Spleen (tissue), 11 donors: ENCODE measurements around the gene TTC7B. TPM values are rescaled to one million over a fixed set of nuclear protein-coding genes. Genes with fewer than 3 reads are reported as not detected.

Experiments
- DNase-seq: peaks from one replicate; pipeline ENCODE4 v3.0.0-alpha.2; 2020
- H3K27ac ChIP-seq, 8 donors: fragments of 200-600 bp; sonication (generic) in 7 of 8; 1 replicate in 4 of 8; 2 replicates in 4 of 8; pipeline versions ENCODE4 v1.5.0 to v1.8.0; 2016 to 2021; ENCODE audit warnings: inconsistent platforms in 4 of 8, mild to moderate bottlenecking in 4 of 8, moderate library complexity in 1 of 8
- H3K27me3 ChIP-seq, 7 donors: fragments of 200-600 bp; sonication (generic) in 6 of 7; replicated peaks in 1 of 7; 1 replicate in 4 of 7; 2 replicates in 3 of 7; pipeline versions ENCODE4 v1.5.0 to v1.8.0; 2016 to 2021; ENCODE audit warnings: inconsistent platforms in 3 of 7, mild to moderate bottlenecking in 1 of 7
- H3K36me3 ChIP-seq, 6 donors: fragments of 200-600 bp; sonication (generic) in 5 of 6; 1 replicate in 4 of 6; 2 replicates in 2 of 6; pipeline versions ENCODE4 v1.5.0 to v1.8.0; 2016 to 2021; ENCODE audit warnings: inconsistent platforms in 2 of 6
- H3K4me1 ChIP-seq, 6 donors: fragments of 200-600 bp; sonication (generic) in 5 of 6; 1 replicate in 3 of 6; 2 replicates in 3 of 6; pipeline versions ENCODE4 v1.5.0 to v1.8.0; 2016 to 2021; ENCODE audit warnings: inconsistent platforms in 3 of 6
- H3K4me3 ChIP-seq, 8 donors: fragments of 200-600 bp; sonication (generic) in 7 of 8; 1 replicate in 4 of 8; 2 replicates in 4 of 8; pipeline versions ENCODE4 v1.5.0 to v1.8.0; 2016 to 2021; ENCODE audit warnings: inconsistent platforms in 4 of 8, mild to moderate bottlenecking in 4 of 8, moderate library complexity in 2 of 8
- H3K9me3 ChIP-seq, 8 donors: fragments of 200-600 bp; sonication (generic) in 7 of 8; 1 replicate in 4 of 8; 2 replicates in 4 of 8; pipeline versions ENCODE4 v1.5.0 to v1.8.0; 2016 to 2021; ENCODE audit warnings: inconsistent platforms in 4 of 8
- POLR2A ChIP-seq, 3 donors: fragments of 450-650 bp; IDR thresholded peaks; one replicate each; pipeline ENCODE4 v1.5.1; 2017; ENCODE audit warnings: antibody characterized with exemption in 3 of 3, mild to moderate bottlenecking in 1 of 3
- POLR2AphosphoS5 ChIP-seq, 3 donors: sonication (generic); formaldehyde crosslinking; IDR thresholded peaks; one replicate each; pipeline ENCODE4 v1.5.1; 2017; ENCODE audit warnings: antibody characterized with exemption in 3 of 3
- WGBS, 5 donors: extraction: QIAGEN DNeasy Blood & Tissue Kit in 3 of 5; methylation state at CpG; one replicate each; pipeline versions ENCODE4 v1.1.5 to v1.1.7; 2013 to 2018; 5-methylcytosine and 5-hydroxymethylcytosine counted together
- intact Hi-C: fragments of 100-400 bp; cut with DNase I; formaldehyde crosslinking; loops from one replicate; pipeline ENCODE4 v1.15.0; 2023; ENCODE audit warnings: low total_unique reads
- polyA plus RNA-seq, 3 donors: library from polyadenylated mRNA; stranded (reverse); fragments of 200-250 nt; gene quantifications; one replicate each; pipeline ENCODE4 v1.2.1, GENCODE V29; 2013
- total RNA-seq, 7 donors: library from RNA; depleted of rRNA in 3 of 7; stranded (reverse); fragments of >200 nt in 3 of 7; fragmentation: NEBNext Ultra II Directional in 4 of 7; extraction: Animal tissue kit (Norgen Biotek cat#: 25700) in 4 of 7; gene quantifications; one replicate each; pipeline versions ENCODE4 v1.1.0 to v1.2.1, GENCODE V29; 2016 to 2021
- TF ChIP-seq, protein P1 (sequence below), 11 experiments: fragments of 200-600 bp in 7 of 11; fragments of 450-650 bp in 4 of 11; sonication (generic) in 4 of 11; IDR thresholded peaks in 8 of 11; conservative IDR thresholded peaks in 3 of 11; 1 replicate in 7 of 11; 2 replicates in 4 of 11; pipeline versions ENCODE4 v1.4.0 to v1.8.0; 2016 to 2021; ENCODE audit warnings: antibody characterized with exemption in 11 of 11, inconsistent platforms in 4 of 11, mild to moderate bottlenecking in 1 of 11
- donor health status: healthy with polysubstance abuse.
- donor health status: DM: no; HTN: no; CAD: no; lungs with moderate emphysema.
- donor health status: DM: no; HTN: no; CAD: no.
- donor health status: Bipolar disorder and iron deficiency.
- donor health status: healthy.
- donor health status: DM: no; HTN: no; CAD: no.
- donor health status: DM: yes; HTN: yes; CAD: no.

TTC7B gene
- total and polyA plus RNA-seq, 10 donors, result 6.6 to 98.4 (median 62.6) TPM

DNA sequence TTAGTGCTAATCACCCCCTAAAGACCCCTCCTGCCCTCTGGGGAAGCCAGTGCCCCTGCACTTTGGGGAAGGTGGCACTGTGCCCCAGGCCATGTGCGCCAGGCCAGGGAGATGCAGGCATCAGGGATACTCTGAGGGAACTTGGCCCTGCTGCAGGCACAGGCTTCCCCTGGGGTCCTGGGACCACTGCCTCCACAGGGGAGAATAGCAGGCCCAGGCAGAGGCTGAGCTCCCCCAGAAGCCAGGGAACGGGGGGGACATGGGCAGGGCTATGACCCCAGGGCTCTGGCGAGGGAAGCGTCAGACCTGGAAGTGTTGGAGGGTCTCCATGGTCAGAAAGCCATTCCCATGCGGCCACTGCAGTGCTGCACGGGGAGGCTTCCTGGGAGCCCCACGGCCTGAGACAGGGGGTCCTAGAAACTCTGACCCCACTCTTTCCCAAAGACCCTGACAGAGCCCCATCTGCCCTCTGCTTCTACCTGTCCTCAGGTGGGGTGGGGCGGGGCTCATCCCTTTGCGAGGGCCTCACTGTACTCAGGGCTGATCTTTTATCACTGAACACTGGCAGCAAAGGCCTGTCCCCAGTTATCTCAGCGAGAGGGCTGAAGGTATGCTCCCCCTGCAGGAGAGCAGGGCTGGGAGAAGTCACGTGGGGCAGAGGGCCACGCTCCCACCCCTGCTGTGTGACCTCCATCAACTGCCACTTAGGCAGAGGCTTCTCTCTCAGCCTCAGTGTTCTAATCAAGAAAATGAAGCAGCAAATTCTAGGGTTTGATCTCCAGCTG lies 259.4 kb downstream of the TTC7B start:
- peak; percentile 36 for DNase-seq
- H3K4me3 ChIP-seq, result no peak overlapping the region
- intact Hi-C loops, result no loop called here
- H3K9me3 ChIP-seq, result no peaks in the 10 kb centered on the region
- H3K27me3 ChIP-seq, result no peaks in the 10 kb centered on the region
- no peaks in the 10 kb centered on the region for H3K4me1 ChIP-seq
- WGBS, 5 donors, result 78 to 93% (median 89%) methylated on average over 10 to 12 of the region's 12 CpGs
- H3K36me3 ChIP-seq, result peaks cover 0 to 36% (median 0%) of the 10 kb centered on the region in 6 donors
- TF ChIP-seq POLR2AphosphoS5 (IDR thresholded peaks at IDR 0.05) (no peak), POLR2A (IDR thresholded peaks at IDR 0.05) (no peak)
- TF ChIP-seq, protein P1, sequence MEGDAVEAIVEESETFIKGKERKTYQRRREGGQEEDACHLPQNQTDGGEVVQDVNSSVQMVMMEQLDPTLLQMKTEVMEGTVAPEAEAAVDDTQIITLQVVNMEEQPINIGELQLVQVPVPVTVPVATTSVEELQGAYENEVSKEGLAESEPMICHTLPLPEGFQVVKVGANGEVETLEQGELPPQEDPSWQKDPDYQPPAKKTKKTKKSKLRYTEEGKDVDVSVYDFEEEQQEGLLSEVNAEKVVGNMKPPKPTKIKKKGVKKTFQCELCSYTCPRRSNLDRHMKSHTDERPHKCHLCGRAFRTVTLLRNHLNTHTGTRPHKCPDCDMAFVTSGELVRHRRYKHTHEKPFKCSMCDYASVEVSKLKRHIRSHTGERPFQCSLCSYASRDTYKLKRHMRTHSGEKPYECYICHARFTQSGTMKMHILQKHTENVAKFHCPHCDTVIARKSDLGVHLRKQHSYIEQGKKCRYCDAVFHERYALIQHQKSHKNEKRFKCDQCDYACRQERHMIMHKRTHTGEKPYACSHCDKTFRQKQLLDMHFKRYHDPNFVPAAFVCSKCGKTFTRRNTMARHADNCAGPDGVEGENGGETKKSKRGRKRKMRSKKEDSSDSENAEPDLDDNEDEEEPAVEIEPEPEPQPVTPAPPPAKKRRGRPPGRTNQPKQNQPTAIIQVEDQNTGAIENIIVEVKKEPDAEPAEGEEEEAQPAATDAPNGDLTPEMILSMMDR (IDR thresholded peaks at IDR 0.05 in 8 of 11, conservative IDR thresholded peaks at IDR 0.05 in 3 of 11), result no peak
- no peak overlapping the region for H3K27ac ChIP-seq

DNA sequence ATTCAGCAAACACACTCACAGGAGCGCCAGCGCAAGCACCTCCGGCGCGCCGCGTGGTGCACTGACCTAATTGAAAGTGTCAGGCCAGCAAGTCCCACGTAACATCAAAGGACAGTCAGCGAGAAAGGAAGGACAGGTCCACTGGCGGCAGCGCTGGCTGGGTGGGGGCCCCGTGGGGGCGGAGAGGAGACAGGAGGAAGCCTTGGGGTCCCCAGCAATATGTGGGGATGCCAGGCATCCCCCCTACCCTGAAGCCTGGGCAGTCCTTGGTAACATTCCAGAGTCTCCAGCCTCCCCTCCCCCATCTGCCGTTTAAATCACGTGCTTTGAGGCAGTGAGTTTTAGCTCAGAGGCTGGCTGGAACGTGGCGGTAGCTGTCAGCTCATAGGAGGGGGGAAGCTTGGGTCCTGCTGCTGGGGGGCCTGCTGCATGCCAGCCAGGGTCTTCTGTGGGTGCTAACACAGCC lies 260.2 kb downstream of the TTC7B start:
- H3K4me3 ChIP-seq, result no peak overlapping the region
- peak; percentile 52 for DNase-seq
- WGBS, 5 donors, result 77 to 82% (median 78%) methylated on average over 17 of the region's 17 CpGs

DNA sequence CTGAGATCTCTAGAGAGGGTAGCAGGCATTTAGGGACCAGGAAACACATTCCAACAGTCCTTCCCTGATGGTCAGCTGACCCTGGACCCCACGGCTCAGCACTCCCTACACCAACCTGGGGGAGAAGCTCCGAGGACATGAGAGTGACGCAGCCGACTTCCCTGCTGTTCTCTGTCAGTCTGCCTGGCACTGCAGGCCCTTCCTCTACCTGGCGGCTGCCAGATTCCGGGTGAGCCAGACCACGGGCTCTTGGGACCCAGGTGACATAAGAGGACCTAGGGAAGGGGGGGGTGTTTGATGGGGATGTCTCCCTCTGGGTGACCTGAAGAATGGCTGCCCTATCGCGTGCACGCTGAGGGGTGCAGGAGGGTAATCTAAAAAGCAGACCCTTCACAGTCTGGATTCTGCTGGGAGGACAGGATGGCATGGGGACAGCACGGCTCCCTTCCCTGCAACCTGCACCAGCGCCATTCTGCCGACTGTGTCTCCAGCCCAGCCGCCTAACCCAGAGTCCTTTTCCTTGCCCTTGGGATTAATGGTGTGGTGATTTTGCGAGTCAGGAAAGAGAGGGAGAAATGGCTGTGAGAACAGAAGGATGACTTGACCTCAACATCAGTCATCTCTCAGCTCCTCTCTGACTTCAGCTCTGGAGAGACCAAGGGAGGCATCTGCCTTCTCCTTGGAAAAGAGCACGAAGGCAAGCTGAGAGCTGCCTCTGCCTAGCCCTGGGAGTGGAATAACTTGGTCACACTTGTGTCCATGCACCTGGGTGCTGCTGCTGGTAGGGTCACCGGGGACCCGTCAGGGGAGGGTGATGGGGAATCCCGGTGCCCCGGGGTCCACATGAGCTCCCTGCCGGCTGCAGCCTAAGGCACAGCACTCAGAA lies 260.9 kb downstream of the TTC7B start:
- Histone ChIP-seq H3K4me3 (no peak overlapping the region), H3K27me3 (no peaks in the 10 kb centered on the region), H3K4me1 (peaks cover 0 to 3% (median 0%) of the 10 kb centered on the region in 6 donors), H3K36me3 (peaks cover 0 to 29% (median 0%) of the 10 kb centered on the region in 6 donors), H3K27ac (no peak overlapping the region), H3K9me3 (peaks cover 0 to 4% (median 0%) of the 10 kb centered on the region in 8 donors)
- 86 to 94% (median 92%) methylated on average over 18 to 21 of the region's 21 CpGs for WGBS, 5 donors
- no peak for TF ChIP-seq POLR2AphosphoS5 (IDR thresholded peaks at IDR 0.05)
- no peak for TF ChIP-seq POLR2A (IDR thresholded peaks at IDR 0.05)
- TF ChIP-seq, protein P1 (IDR thresholded peaks at IDR 0.05 in 8 of 11, conservative IDR thresholded peaks at IDR 0.05 in 3 of 11), result no peak
- intact Hi-C loops, result no loop called here
- peak; percentile 59 for DNase-seq

More for the DNA sequence above, 260.2 kb downstream of the TTC7B start:
- Histone ChIP-seq H3K27me3 (no peaks in the 10 kb centered on the region), H3K4me1 (peaks cover 0 to 3% (median 0%) of the 10 kb centered on the region in 6 donors), H3K27ac (no peak overlapping the region), H3K36me3 (peaks cover 0 to 33% (median 0%) of the 10 kb centered on the region in 6 donors), H3K9me3 (no peaks in the 10 kb centered on the region)
- intact Hi-C loops, result no loop called here
- TF ChIP-seq POLR2A (IDR thresholded peaks at IDR 0.05), result no peak
- TF ChIP-seq, protein P1 (IDR thresholded peaks at IDR 0.05 in 8 of 11, conservative IDR thresholded peaks at IDR 0.05 in 3 of 11), result no peak
